K562 (cell line): ENCODE data around the gene ZNF324B. TPM values are rescaled to one million over a fixed set of nuclear protein-coding genes. Genes with fewer than 3 reads are reported as not detected.

Experiments
- ATAC-seq: fragments of 200-7000 bp; cut with Tn5 transposase; 3 replicates; pipeline ENCODE4 v1.9.1; 2020; ENCODE audit warnings: moderate library complexity
- BruUV-seq: library from RNA; stranded (reverse); fragments of 400-500 nt; replicated peaks from 2 replicates; lab custom pipeline; 2021; lab: Mats Ljungman, UMichigan
- CTCF ChIA-PET: fragments of 300-600 bp; formaldehyde crosslinking; extraction: SDS; loops from one replicate; lab custom pipeline; 2021; ENCODE audit warnings: low intra/inter-chr PET ratio; lab: Yijun Ruan, JAX
- POLR2A ChIA-PET: fragments of 300-600, 350-650 bp; sonication (Branson Sonifier 250); formaldehyde crosslinking; extraction: SDS; loops from one replicate; lab custom pipeline; 2021; ENCODE audit warnings: antibody characterized with exemption, inconsistent platforms; lab: Yijun Ruan, JAX
- DNase-seq, 4 experiments: peaks; one replicate each; pipeline versions ENCODE4 v3.0.0 to v3.0.0-alpha.2; 2011 to 2018; ENCODE audit warnings: low spot score in 3 of 4, mixed read lengths in 3 of 4; ENCODE audit errors: extremely low read depth in 1 of 4
- FAIRE-seq: peaks from 2 replicates; lab custom pipeline; 2011; peaks lifted over from hg19 to GRCh38; lab: Jason Lieb, UNC
- H2AFZ ChIP-seq: 2 replicates; pipeline ENCODE4 v1.6.0; 2011; ENCODE audit warnings: low read depth, low read length, control low read depth, inconsistent platforms
- H3K27ac ChIP-seq: fragments of 200-600 bp; 3 replicates; pipeline ENCODE4 v1.8.0; 2011; ENCODE audit warnings: low read depth, mild to moderate bottlenecking, control low read depth, inconsistent platforms, low read length, moderate library complexity, mixed read lengths; ENCODE audit errors: extremely low read depth
- H3K27me3 ChIP-seq, 2 experiments: fragments of 300-600 bp in 1 of 2; 2 replicates in 1 of 2; 3 replicates in 1 of 2; pipeline versions ENCODE4 v1.6.0 to v1.8.0; 2011; ENCODE audit warnings: inconsistent platforms in 2 of 2, low read length in 2 of 2, mild to moderate bottlenecking in 1 of 2, mixed read lengths in 1 of 2, moderate library complexity in 1 of 2; ENCODE audit not compliant: control insufficient read depth in 2 of 2, insufficient read depth in 2 of 2
- H3K36me3 ChIP-seq: fragments of 300-600 bp; 3 replicates; pipeline ENCODE4 v1.8.0; 2011; ENCODE audit warnings: mild to moderate bottlenecking, low read length, inconsistent platforms; ENCODE audit not compliant: control insufficient read depth, insufficient read depth
- H3K4me1 ChIP-seq, 2 experiments: fragments of 200-600 bp in 1 of 2; replicated peaks in 1 of 2; 2 replicates in 1 of 2; 3 replicates in 1 of 2; pipeline versions ENCODE4 v1.5.1 to v1.8.0; 2011; ENCODE audit warnings: inconsistent platforms in 2 of 2, low read length in 2 of 2, mild to moderate bottlenecking in 1 of 2, mixed read lengths in 1 of 2, moderate library complexity in 1 of 2; ENCODE audit not compliant: control insufficient read depth in 2 of 2, insufficient read depth in 2 of 2
- H3K4me2 ChIP-seq: 2 replicates; pipeline ENCODE4 v1.6.1; 2011; ENCODE audit warnings: low read length, control low read depth, inconsistent platforms, mixed read lengths; ENCODE audit not compliant: insufficient read depth
- H3K4me3 ChIP-seq: fragments of 200-600 bp; sonication (generic), shearing (Covaris generic); 2 replicates; pipeline ENCODE4 v1.5.1; 2016; ENCODE audit warnings: control low read depth, inconsistent platforms
- H3K79me2 ChIP-seq: fragments of 200-600 bp; 3 replicates; pipeline ENCODE4 v1.8.0; 2011; ENCODE audit warnings: low read length, inconsistent platforms; ENCODE audit not compliant: control insufficient read depth, insufficient read depth
- H3K9ac ChIP-seq, 2 experiments: 2 replicates each; pipeline versions ENCODE4 v1.6.0 to v1.6.1; 2011; ENCODE audit warnings: low read depth in 2 of 2, low read length in 2 of 2, control low read depth in 1 of 2, inconsistent platforms in 1 of 2, mild to moderate bottlenecking in 1 of 2, mixed read lengths in 1 of 2; ENCODE audit not compliant: insufficient read depth in 1 of 2
- H3K9me1 ChIP-seq: one replicate; pipeline ENCODE4 v1.6.0; 2011; ENCODE audit warnings: inconsistent platforms, mild to moderate bottlenecking, low read length, moderate library complexity; ENCODE audit not compliant: control insufficient read depth, insufficient read depth
- H3K9me3 ChIP-seq: replicated peaks from 2 replicates; pipeline ENCODE4 v1.5.1; 2011; ENCODE audit warnings: low read depth, low read length, inconsistent platforms; ENCODE audit not compliant: control insufficient read depth, insufficient read depth
- H4K20me1 ChIP-seq: replicated peaks from 2 replicates; pipeline ENCODE4 v1.6.1; 2011; ENCODE audit warnings: low read length, inconsistent platforms, mixed read lengths; ENCODE audit not compliant: control insufficient read depth, insufficient read depth
- HNRNPK ChIP-seq: fragments of 200-400 bp; formaldehyde crosslinking; IDR thresholded peaks from one replicate; pipeline ENCODE4 v1.6.1; 2018; ENCODE audit warnings: mild to moderate bottlenecking, low read depth, low read length; ENCODE audit not compliant: poor library complexity, severe bottlenecking
- MEF2A ChIP-seq: IDR thresholded peaks from 2 replicates; pipeline ENCODE4 v1.6.1; 2011; ENCODE audit warnings: low read depth, mild to moderate bottlenecking, low read length, moderate library complexity; ENCODE audit not compliant: control insufficient read depth
- WGBS: fragments of 100-300 bp; shearing (Covaris generic); methylation state at CpG from one replicate; pipeline ENCODE4 v1.1.6; 2016; ENCODE audit warnings: low coverage, mixed read lengths; ENCODE audit not compliant: insufficient coverage; ENCODE audit errors: missing lambda C conversion rate; 5-methylcytosine and 5-hydroxymethylcytosine counted together
- in situ Hi-C: fragments of 300-500 bp; cut with MboI; formaldehyde crosslinking; loops from 4 replicates; pipeline ENCODE4 v1.15.0; 2018; ENCODE audit warnings: inconsistent platforms, mixed read lengths
- intact Hi-C: fragments of 100-400 bp; cut with micrococcal nuclease; formaldehyde crosslinking; loops from 2 replicates; pipeline ENCODE4 v1.14.2; 2022
- polyA plus RNA-seq, 8 experiments: library from polyadenylated mRNA; depleted of rRNA in 4 of 8; stranded (reverse) in 5 of 8; unstranded in 3 of 8; fragments of >200 nt; fragmentation: Nextera tagmentation in 2 of 8; fragmentation: Illumina TruSeq in 1 of 8; extraction: Ambion mirVana in 2 of 8; extraction: Trizol in 1 of 8; gene quantifications; 2 replicates each; pipeline versions ENCODE4 v1.2.1 to v1.2.3, GENCODE V29; 2011 to 2014; ENCODE audit warnings: inconsistent platforms in 1 of 8, missing spikeins in 1 of 8
- total RNA-seq, 7 experiments: library from RNA; depleted of rRNA in 6 of 7; stranded (reverse); fragments of >200 nt in 6 of 7; fragmentation: Illumina TruSeq in 2 of 7; extraction: Trizol in 2 of 7; gene quantifications; 2 replicates each; pipeline versions ENCODE4 v1.2.1 to v1.2.3, GENCODE V29; 2011 to 2021; ENCODE audit warnings: low replicate concordance in 1 of 7
- TF ChIP-seq, protein P1 (sequence below): fragments of 250-450 bp; sonication (Bioruptor Pico); IDR thresholded peaks from 2 replicates; pipeline ENCODE4 v1.5.1; 2021; ENCODE audit warnings: mild to moderate bottlenecking
- TF ChIP-seq, protein P2 (sequence below): sonication (generic); formaldehyde crosslinking; IDR thresholded peaks from 2 replicates; pipeline ENCODE4 v1.8.1; 2023; ENCODE audit warnings: mild to moderate bottlenecking, missing genetic modification reagents

The ZNF324B gene
- total and polyA plus RNA-seq, 9 of the 15 experiments (the other 6 are each of a cell fraction or from before 2014, with no cell fraction given): 0.20 to 13.5 (median 5.7) TPM

DNA sequence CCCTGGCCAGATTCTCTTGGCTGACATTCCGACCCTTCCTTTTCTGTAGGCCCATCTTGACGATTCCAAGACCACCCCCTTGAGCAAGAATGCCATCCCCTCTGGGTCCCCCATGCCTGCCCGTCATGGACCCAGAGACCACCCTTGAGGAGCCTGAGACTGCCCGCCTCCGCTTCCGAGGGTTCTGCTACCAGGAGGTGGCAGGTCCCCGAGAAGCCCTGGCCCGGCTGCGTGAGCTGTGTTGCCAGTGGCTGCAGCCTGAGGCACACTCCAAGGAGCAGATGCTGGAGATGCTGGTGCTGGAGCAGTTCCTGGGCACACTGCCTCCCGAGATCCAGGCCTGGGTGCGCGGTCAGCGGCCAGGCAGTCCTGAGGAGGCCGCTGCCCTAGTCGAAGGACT, 25.7 kb downstream of the ZNF324B start (continued):
- TF ChIP-seq, protein P1, sequence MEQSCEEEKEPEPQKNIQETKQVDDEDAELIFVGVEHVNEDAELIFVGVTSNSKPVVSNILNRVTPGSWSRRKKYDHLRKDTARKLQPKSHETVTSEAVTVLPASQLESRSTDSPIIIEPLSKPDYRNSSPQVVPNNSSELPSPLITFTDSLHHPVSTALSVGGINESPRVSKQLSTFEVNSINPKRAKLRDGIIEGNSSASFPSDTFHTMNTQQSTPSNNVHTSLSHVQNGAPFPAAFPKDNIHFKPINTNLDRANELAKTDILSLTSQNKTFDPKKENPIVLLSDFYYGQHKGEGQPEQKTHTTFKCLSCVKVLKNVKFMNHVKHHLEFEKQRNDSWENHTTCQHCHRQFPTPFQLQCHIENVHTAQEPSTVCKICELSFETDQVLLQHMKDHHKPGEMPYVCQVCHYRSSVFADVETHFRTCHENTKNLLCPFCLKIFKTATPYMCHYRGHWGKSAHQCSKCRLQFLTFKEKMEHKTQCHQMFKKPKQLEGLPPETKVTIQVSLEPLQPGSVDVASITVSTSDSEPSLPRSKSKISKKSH (CRISPR knock-in tag): no peak
- TF ChIP-seq, protein P2, sequence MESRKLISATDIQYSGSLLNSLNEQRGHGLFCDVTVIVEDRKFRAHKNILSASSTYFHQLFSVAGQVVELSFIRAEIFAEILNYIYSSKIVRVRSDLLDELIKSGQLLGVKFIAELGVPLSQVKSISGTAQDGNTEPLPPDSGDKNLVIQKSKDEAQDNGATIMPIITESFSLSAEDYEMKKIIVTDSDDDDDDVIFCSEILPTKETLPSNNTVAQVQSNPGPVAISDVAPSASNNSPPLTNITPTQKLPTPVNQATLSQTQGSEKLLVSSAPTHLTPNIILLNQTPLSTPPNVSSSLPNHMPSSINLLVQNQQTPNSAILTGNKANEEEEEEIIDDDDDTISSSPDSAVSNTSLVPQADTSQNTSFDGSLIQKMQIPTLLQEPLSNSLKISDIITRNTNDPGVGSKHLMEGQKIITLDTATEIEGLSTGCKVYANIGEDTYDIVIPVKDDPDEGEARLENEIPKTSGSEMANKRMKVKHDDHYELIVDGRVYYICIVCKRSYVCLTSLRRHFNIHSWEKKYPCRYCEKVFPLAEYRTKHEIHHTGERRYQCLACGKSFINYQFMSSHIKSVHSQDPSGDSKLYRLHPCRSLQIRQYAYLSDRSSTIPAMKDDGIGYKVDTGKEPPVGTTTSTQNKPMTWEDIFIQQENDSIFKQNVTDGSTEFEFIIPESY (CRISPR knock-in tag): 0 out of 2 replicates have a peak, but pooled peaks have one; percentile 26
- no peak for TF ChIP-seq HNRNPK

DNA sequence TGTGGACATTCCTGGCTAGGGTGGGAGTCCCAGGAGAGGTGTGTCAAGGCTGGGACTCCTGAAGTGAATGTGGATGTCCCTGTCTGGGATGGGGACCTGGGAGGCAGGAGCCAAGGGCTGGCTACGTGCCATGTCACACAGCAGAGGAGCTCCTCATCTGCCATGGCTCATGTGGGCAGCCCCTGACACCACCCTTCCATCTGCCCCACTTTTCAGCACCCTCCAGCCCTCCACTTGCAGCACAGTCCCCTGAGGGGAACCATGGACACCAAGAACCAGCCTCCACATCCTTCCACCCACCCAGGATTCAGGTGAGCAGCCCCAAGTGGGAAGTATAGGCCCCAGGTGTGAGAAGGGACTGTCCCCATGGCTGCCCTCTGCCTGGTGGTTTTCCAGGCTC, 26.4 kb downstream of the ZNF324B start:
- H3K4me2 ChIP-seq: no peak overlapping the region
- POLR2A ChIA-PET: interaction anchor here (2.1 kb wide), 1 partner anchor 12 kb away, joined by 7 read pairs; no protein-coding TSS in a partner anchor
- TF ChIP-seq MEF2A: no peak

More for the DNA sequence above, 26.4 kb downstream of the ZNF324B start:
- Histone ChIP-seq H3K4me3 (no peak overlapping the region), H3K79me2 (no peaks in the 10 kb centered on the region), H3K9me3 (no peaks in the 10 kb centered on the region), H2AFZ (no peak overlapping the region), H3K36me3 (peaks cover 40% of the 10 kb centered on the region; the same call in 2 of the 3 replicates), H3K9ac (peak overlapping the region in 1 of 2 experiments; percentile 65; a peak in 1 of 4 replicates), H4K20me1 (0 out of 2 replicates have a peak, but pooled peaks cover 8% of the 10 kb centered on the region), H3K27me3 (no peaks in the 10 kb centered on the region), H3K27ac (no peak overlapping the region), H3K9me1 (no peaks in the 10 kb centered on the region), H3K4me1 (peaks cover 26 to 52% of the 10 kb centered on the region in 2 experiments)
- in situ Hi-C loops (no loop called here), intact Hi-C loops (loop anchor here (5.0 kb wide), 2 partner anchors 151 to 296 kb away; partner anchors contain the start of genes ZNF274 and ZSCAN22)
- CTCF ChIA-PET: no interaction called here
- DNase-seq: no peak
- ATAC-seq: no peak
- 91% methylated on average over 1 of the region's 1 CpG for WGBS
- FAIRE-seq: no peak
- no TSS peak for BruUV-seq
